Right lobe of liver (tissue), 4 donors: ENCODE measurements around the gene MECR.

Experiments
- POLR2A ChIP-seq: fragments of 450-650 bp; IDR thresholded peaks from one replicate; pipeline ENCODE4 v1.6.1; 2017; ENCODE audit warnings: antibody characterized with exemption, mild to moderate bottlenecking
- TF ChIP-seq, protein P1 (sequence below), 4 donors: fragments of 200-600 bp in 3 of 4; fragments of 450-650 bp in 1 of 4; IDR thresholded peaks; one replicate each; pipeline versions ENCODE4 v1.5.1 to v1.8.0; 2016 to 2022; ENCODE audit warnings: antibody characterized with exemption in 4 of 4, mild to moderate bottlenecking in 2 of 4
- donor health status: DM: no; HTN: no; CAD: no.
- donor health status: DM: no; HTN: no; CAD: no.
- donor health status: DM: no; HTN: yes; CAD: no.

DNA sequence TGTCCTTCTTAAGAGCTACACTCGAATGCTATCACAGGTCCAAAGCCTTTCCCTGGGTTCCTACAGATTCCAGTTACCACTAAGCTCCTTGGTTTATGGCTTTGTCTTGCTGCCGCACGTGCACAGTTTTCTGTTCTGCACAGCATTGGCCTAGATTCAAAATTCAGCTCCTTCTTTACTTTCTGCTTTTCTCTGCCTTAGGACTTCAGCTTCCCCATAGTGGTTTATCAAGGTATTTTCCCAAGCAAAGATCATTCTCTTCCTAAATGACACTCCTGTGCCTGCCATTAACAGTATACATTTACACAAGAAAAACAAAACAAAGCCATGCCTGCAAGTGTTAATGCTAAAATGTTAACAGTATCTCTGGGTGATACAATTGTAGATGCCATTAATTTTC, 47.4 kb upstream of the MECR start:
- TF ChIP-seq, protein P1, sequence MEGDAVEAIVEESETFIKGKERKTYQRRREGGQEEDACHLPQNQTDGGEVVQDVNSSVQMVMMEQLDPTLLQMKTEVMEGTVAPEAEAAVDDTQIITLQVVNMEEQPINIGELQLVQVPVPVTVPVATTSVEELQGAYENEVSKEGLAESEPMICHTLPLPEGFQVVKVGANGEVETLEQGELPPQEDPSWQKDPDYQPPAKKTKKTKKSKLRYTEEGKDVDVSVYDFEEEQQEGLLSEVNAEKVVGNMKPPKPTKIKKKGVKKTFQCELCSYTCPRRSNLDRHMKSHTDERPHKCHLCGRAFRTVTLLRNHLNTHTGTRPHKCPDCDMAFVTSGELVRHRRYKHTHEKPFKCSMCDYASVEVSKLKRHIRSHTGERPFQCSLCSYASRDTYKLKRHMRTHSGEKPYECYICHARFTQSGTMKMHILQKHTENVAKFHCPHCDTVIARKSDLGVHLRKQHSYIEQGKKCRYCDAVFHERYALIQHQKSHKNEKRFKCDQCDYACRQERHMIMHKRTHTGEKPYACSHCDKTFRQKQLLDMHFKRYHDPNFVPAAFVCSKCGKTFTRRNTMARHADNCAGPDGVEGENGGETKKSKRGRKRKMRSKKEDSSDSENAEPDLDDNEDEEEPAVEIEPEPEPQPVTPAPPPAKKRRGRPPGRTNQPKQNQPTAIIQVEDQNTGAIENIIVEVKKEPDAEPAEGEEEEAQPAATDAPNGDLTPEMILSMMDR (IDR thresholded peaks at IDR 0.05) = no peak
- TF ChIP-seq POLR2A = no peak
